GM21515 (cell line): ENCODE results near the gene ACER3.
"Not testable (repeated sequence)": the region's sequence is repeated elsewhere in the genome, so short reads cannot be mapped to it uniquely, and the experiment has no call there.

Source experiments
- ATAC-seq: cut with Tn5 transposase; IDR thresholded peaks from one replicate; pipeline ENCODE4 v1.9.1; 2021; ENCODE audit not compliant: unreplicated experiment

The ACER3 gene

GRCh38 chr11:76836613-76837291, 24.0 kb upstream of the ACER3 start:
- ATAC-seq = no peak

- ATAC-seq = no peak
These were observed 22.7 kb upstream of the ACER3 start for GRCh38 chr11:76837696-76838677.

- ATAC-seq = no peak
These were observed 22.0 kb upstream of the ACER3 start for GRCh38 chr11:76838678-76839068.

GRCh38 chr11:76839311-76839710, 21.4 kb upstream of the ACER3 start:
- no peak for ATAC-seq

GRCh38 chr11:76841923-76842452, 18.7 kb upstream of the ACER3 start:
- no peak for ATAC-seq

GRCh38 chr11:76843907-76844306, 16.8 kb upstream of the ACER3 start:
- no peak for ATAC-seq

GRCh38 chr11:76844511-76844910, 16.2 kb upstream of the ACER3 start:
- ATAC-seq = no peak

GRCh38 chr11:76845069-76845468, 15.6 kb upstream of the ACER3 start:
- ATAC-seq = no peak

- ATAC-seq = no peak
These were observed 14.3 kb upstream of the ACER3 start for GRCh38 chr11:76846441-76846840.

- no peak for ATAC-seq
These were observed 11.3 kb upstream of the ACER3 start for GRCh38 chr11:76849376-76849775.

GRCh38 chr11:76850130-76850529, 10.6 kb upstream of the ACER3 start:
- no peak for ATAC-seq

GRCh38 chr11:76850815-76851214, 9.9 kb upstream of the ACER3 start:
- ATAC-seq = no peak

GRCh38 chr11:76854709-76855108, 6.0 kb upstream of the ACER3 start:
- no peak for ATAC-seq

GRCh38 chr11:76855670-76856069, 5.0 kb upstream of the ACER3 start:
- not testable (repeated sequence) for ATAC-seq

GRCh38 chr11:76856106-76856505, 4.6 kb upstream of the ACER3 start:
- ATAC-seq = no peak

- no peak for ATAC-seq
These were observed 4.1 kb upstream of the ACER3 start for GRCh38 chr11:76856571-76856970.

- no peak for ATAC-seq
These were observed 2.8 kb upstream of the ACER3 start for GRCh38 chr11:76857781-76858410.

GRCh38 chr11:76859708-76860227, 950 bp upstream of the ACER3 start:
- no peak for ATAC-seq

- ATAC-seq = no peak
These were observed 804 bp downstream of the ACER3 start for GRCh38 chr11:76861490-76861953.

GRCh38 chr11:76862794-76863193, 2.1 kb downstream of the ACER3 start:
- ATAC-seq = not testable (repeated sequence)

- ATAC-seq = no peak
These were observed 2.6 kb downstream of the ACER3 start for GRCh38 chr11:76863196-76863777.
